DMS114 treated with DMSO at 0.1 percent for 48 hours (cell line): Measurements from ENCODE around the gene RDX.
"Not testable (repeated sequence)": the region's sequence is repeated elsewhere in the genome, so short reads cannot be mapped to it uniquely, and the experiment has no call there.

Experiments used
- DNase-seq: peaks from one replicate; lab custom pipeline; 2025; ENCODE audit not compliant: unreplicated experiment; lab: John Stamatoyannopoulos, UW

The RDX gene

GRCh38 chr11:110200836-110201235 is 95.6 kb downstream of the RDX start:
- DNase-seq = no peak

GRCh38 chr11:110200241-110200640 is 96.2 kb downstream of the RDX start:
- DNase-seq = no peak

GRCh38 chr11:110199184-110199981 is 97.0 kb downstream of the RDX start:
- no peak for DNase-seq

GRCh38 chr11:110198031-110198729 is 98.2 kb downstream of the RDX start:
- DNase-seq = no peak

GRCh38 chr11:110196884-110197420 is 99.5 kb downstream of the RDX start:
- no peak for DNase-seq

GRCh38 chr11:110196241-110196754 is 100.1 kb downstream of the RDX start:
- no peak for DNase-seq

GRCh38 chr11:110194211-110194766 is 102.1 kb downstream of the RDX start:
- DNase-seq = not testable (repeated sequence)

- not testable (repeated sequence) for DNase-seq
Observed at GRCh38 chr11:110192604-110193282, 103.7 kb downstream of the RDX start.

- no peak for DNase-seq
Observed at GRCh38 chr11:110190885-110191284, 105.5 kb downstream of the RDX start.

- DNase-seq = no peak
Observed at GRCh38 chr11:110187731-110188130, 108.7 kb downstream of the RDX start.

- DNase-seq = no peak
Observed at GRCh38 chr11:110186867-110187266, 109.5 kb downstream of the RDX start.

- no peak for DNase-seq
Observed at GRCh38 chr11:110186456-110186855, 110.0 kb downstream of the RDX start.

- DNase-seq = no peak
Observed at GRCh38 chr11:110185599-110185998, 110.8 kb downstream of the RDX start.

- DNase-seq = no peak
Observed at GRCh38 chr11:110185121-110185591, 111.3 kb downstream of the RDX start.

- DNase-seq = no peak
Observed at GRCh38 chr11:110184456-110184855, 112.0 kb downstream of the RDX start.

- DNase-seq = no peak
Observed at GRCh38 chr11:110182886-110183285, 113.5 kb downstream of the RDX start.

- no peak for DNase-seq
Observed at GRCh38 chr11:110179064-110179463, 117.3 kb downstream of the RDX start.

GRCh38 chr11:110177086-110177456 is 119.3 kb downstream of the RDX start:
- no peak for DNase-seq

- no peak for DNase-seq
Observed at GRCh38 chr11:110176366-110177085, 119.9 kb downstream of the RDX start.

- no peak for DNase-seq
Observed at GRCh38 chr11:110174645-110175310, 121.6 kb downstream of the RDX start.
